GM19193 (cell line): ENCODE data around the gene NAV3.

Source experiments
- POLR2A ChIP-seq: IDR thresholded peaks from 4 replicates; pipeline ENCODE4 v1.6.1; 2011; ENCODE audit not compliant: insufficient read depth, insufficient read length; ENCODE audit errors: extremely low read depth

NAV3 gene

GRCh38 chr12:78018171-78018910 is 187.6 kb downstream of the NAV3 start:
- TF ChIP-seq POLR2A: no peak

GRCh38 chr12:78018939-78019338 is 188.2 kb downstream of the NAV3 start:
- TF ChIP-seq POLR2A: no peak

GRCh38 chr12:78028426-78028825 is 197.7 kb downstream of the NAV3 start:
- no peak for TF ChIP-seq POLR2A

- TF ChIP-seq POLR2A: no peak
Measured at GRCh38 chr12:78034025-78034424, 203.3 kb downstream of the NAV3 start.

GRCh38 chr12:78035901-78036606 is 205.4 kb downstream of the NAV3 start:
- TF ChIP-seq POLR2A: no peak

GRCh38 chr12:78036874-78037273 is 206.2 kb downstream of the NAV3 start:
- TF ChIP-seq POLR2A: no peak

- no peak for TF ChIP-seq POLR2A
Measured at GRCh38 chr12:78037707-78038106, 207.0 kb downstream of the NAV3 start.

- TF ChIP-seq POLR2A: no peak
Measured at GRCh38 chr12:78038541-78038940, 207.8 kb downstream of the NAV3 start.

GRCh38 chr12:78038986-78039385 is 208.3 kb downstream of the NAV3 start:
- TF ChIP-seq POLR2A: no peak

- no peak for TF ChIP-seq POLR2A
Measured at GRCh38 chr12:78040111-78040510, 209.4 kb downstream of the NAV3 start.

GRCh38 chr12:78050790-78051189 is 220.1 kb downstream of the NAV3 start:
- no peak for TF ChIP-seq POLR2A

GRCh38 chr12:78055545-78055944 is 224.9 kb downstream of the NAV3 start:
- TF ChIP-seq POLR2A: no peak

- TF ChIP-seq POLR2A: no peak
Measured at GRCh38 chr12:78057075-78057474, 226.4 kb downstream of the NAV3 start.

GRCh38 chr12:78060186-78060585 is 229.5 kb downstream of the NAV3 start:
- no peak for TF ChIP-seq POLR2A

- no peak for TF ChIP-seq POLR2A
Measured at GRCh38 chr12:78062786-78063185, 232.1 kb downstream of the NAV3 start.
